Measurements from ENCODE around the gene MYADML2.

MYADML2 gene

GRCh38 chr17:81907219-81908145 lies 39.6 kb downstream of the MYADML2 start:
- Histone ChIP-seq H3K4me3 (ENCODE audit: low read depth in 1 of 2, low read length in 2 of 2) (no peak overlapping the region), H3K27ac (ENCODE audit: low read depth, low read length) (no peak overlapping the region), H3K9me3 (ENCODE audit: control insufficient read depth in 1 of 2, low read length in 2 of 2) (no peaks in the 10 kb centered on the region), H3K27me3 (ENCODE audit: control insufficient read depth in 1 of 2, insufficient read depth in 2 of 2, low read length in 2 of 2) (no peaks in the 10 kb centered on the region), H3K36me3 (ENCODE audit: control insufficient read depth in 1 of 2, insufficient read depth in 2 of 2, low read length in 2 of 2) (peaks cover 27 to 59% of the 10 kb centered on the region in 2 donors), H3K9ac (ENCODE audit: low read depth in 1 of 2, low read length in 2 of 2) (no peak overlapping the region), H3K4me1 (ENCODE audit: control insufficient read depth in 1 of 2, insufficient read depth in 2 of 2, low read length in 2 of 2) (peaks cover 15 to 22% of the 10 kb centered on the region in 2 donors)

DNA sequence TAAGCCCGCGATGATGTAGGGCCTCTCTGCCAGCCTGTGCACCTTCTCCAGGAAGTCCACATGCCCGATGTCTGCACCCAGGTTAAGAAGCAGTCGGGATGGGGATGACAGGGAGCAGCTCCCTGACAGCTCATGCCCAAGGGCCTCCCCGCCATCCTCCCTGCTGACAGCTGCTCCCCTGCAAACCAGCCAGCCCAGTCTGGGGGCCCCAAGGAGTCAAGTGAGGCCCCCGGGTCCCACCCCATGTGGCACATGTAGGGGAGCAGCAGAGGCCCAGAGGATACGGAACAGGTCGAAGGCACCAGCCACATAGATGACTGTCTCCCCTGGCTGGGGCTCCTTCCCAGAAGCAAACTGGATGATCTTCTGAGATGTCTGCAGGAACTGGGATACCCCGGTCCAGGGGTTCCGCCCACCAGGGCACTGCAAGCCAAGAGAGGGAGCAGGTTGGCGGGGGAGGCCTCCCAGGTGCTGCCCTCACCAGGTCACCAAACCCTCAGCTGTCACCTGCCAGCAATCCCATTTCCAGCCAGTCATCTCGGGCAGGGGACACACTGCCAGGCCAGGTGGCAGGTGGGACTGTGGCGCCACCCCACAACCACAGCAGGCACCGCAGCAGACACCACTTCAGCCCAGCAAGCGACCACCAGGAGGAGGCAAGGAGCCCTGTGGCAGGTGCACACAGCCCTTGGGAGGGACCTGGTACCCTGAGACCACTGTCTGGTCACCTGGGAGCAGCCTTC lies 40.4 kb downstream of the MYADML2 start:
- Histone ChIP-seq H3K27me3 (ENCODE audit: control insufficient read depth in 1 of 2, insufficient read depth in 2 of 2, low read length in 2 of 2) (no peaks in the 10 kb centered on the region), H3K36me3 (ENCODE audit: control insufficient read depth in 1 of 2, insufficient read depth in 2 of 2, low read length in 2 of 2) (peaks cover 24 to 53% of the 10 kb centered on the region in 2 donors), H3K27ac (ENCODE audit: low read depth, low read length) (no peak overlapping the region)

DNA sequence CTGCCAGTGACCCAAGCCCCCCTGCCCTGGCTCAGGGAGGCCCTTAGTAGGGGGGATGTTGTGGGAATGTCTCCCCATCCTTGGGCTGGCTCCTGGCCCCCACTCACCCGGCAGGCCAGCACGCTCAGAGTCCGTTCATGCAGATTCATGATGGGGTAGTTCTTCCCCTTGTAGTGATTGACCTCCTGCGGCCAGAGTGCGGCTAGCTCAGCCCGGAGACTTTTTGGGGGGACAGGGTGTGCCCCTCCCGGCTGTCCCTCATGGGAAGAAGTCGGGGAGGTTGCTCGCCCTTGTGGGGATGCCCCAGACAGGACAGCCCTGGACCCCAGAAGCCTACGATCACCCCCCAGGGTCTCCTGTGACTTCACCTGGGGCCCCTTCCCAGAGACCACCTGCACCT lies 41.0 kb downstream of the MYADML2 start:
- Histone ChIP-seq H3K27me3 (ENCODE audit: control insufficient read depth in 1 of 2, insufficient read depth in 2 of 2, low read length in 2 of 2) (no peaks in the 10 kb centered on the region), H3K27ac (ENCODE audit: low read depth, low read length) (no peak overlapping the region), H3K4me3 (ENCODE audit: low read depth in 1 of 2, low read length in 2 of 2) (no peak overlapping the region), H3K9me3 (ENCODE audit: control insufficient read depth in 1 of 2, low read length in 2 of 2) (no peaks in the 10 kb centered on the region), H3K36me3 (ENCODE audit: control insufficient read depth in 1 of 2, insufficient read depth in 2 of 2, low read length in 2 of 2) (peaks cover 24 to 53% of the 10 kb centered on the region in 2 donors), H3K4me1 (ENCODE audit: control insufficient read depth in 1 of 2, insufficient read depth in 2 of 2, low read length in 2 of 2) (peaks cover 19 to 30% of the 10 kb centered on the region in 2 donors), H3K9ac (ENCODE audit: low read depth in 1 of 2, low read length in 2 of 2) (no peak overlapping the region)

More for the DNA sequence above, 40.4 kb downstream of the MYADML2 start:
- Histone ChIP-seq H3K9ac (ENCODE audit: low read depth in 1 of 2, low read length in 2 of 2) (no peak overlapping the region), H3K4me1 (ENCODE audit: control insufficient read depth in 1 of 2, insufficient read depth in 2 of 2, low read length in 2 of 2) (peaks cover 17 to 25% of the 10 kb centered on the region in 2 donors), H3K4me3 (ENCODE audit: low read depth in 1 of 2, low read length in 2 of 2) (no peak overlapping the region), H3K9me3 (ENCODE audit: control insufficient read depth in 1 of 2, low read length in 2 of 2) (no peaks in the 10 kb centered on the region)

- H3K4me3 ChIP-seq (ENCODE audit: low read depth in 1 of 2, low read length in 2 of 2): no peak overlapping the region
- H3K36me3 ChIP-seq (ENCODE audit: control insufficient read depth in 1 of 2, insufficient read depth in 2 of 2, low read length in 2 of 2): peaks cover 25 to 54% of the 10 kb centered on the region in 2 donors
- no peak overlapping the region for H3K27ac ChIP-seq (ENCODE audit: low read depth, low read length)
- no peaks in the 10 kb centered on the region for H3K27me3 ChIP-seq (ENCODE audit: control insufficient read depth in 1 of 2, insufficient read depth in 2 of 2, low read length in 2 of 2)
- H3K9me3 ChIP-seq (ENCODE audit: control insufficient read depth in 1 of 2, low read length in 2 of 2): no peaks in the 10 kb centered on the region
- no peak overlapping the region for H3K9ac ChIP-seq (ENCODE audit: low read depth in 1 of 2, low read length in 2 of 2)
- H3K4me1 ChIP-seq (ENCODE audit: control insufficient read depth in 1 of 2, insufficient read depth in 2 of 2, low read length in 2 of 2): peaks cover 18 to 28% of the 10 kb centered on the region in 2 donors
These were observed 41.6 kb downstream of the MYADML2 start for GRCh38 chr17:81905424-81905875.

DNA sequence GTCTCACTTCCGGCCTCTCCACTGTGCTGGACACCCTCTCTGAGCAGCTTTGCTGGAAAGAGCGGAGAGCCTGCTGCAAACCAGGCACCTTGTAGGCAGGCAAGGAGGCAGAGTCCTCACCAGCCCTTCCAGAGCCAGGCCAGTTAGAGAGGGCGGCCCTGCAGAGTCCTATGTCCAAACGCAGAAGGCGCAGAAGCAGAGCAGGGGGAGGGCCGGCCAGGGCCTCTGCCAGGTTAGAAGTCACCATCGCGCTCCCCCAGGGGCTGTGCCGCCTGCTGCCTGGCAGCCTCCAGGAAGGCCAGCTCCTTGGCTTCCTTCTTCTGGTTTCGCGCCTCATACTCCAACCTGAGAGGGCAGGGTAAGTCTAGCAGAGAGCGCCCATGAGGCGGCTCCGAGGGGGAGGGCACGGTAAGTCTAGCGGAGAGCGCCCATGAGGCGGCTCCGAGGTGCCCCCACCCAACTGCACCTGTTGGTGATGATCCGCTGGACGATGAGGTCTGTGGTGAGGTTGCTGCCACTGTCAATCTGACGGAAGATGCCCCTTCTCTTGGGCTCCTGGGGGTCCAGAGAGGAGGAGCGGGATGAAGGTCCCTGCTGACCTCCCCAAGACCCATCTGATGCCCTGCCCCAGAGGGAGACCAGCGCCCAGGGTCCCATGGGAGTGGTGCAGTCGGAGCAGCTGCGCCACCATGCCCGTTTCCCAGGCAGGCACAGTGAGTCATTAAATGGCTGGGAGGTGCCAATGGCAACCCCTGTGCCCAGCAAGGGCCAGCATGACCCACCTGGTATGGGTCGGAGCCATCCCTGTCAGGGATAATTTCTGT lies 42.2 kb downstream of the MYADML2 start:
- H3K27ac ChIP-seq (ENCODE audit: low read depth, low read length): no peak overlapping the region
- H3K4me3 ChIP-seq (ENCODE audit: low read depth in 1 of 2, low read length in 2 of 2): no peak overlapping the region
- peaks cover 11 to 22% of the 10 kb centered on the region in 2 donors for H3K4me1 ChIP-seq (ENCODE audit: control insufficient read depth in 1 of 2, insufficient read depth in 2 of 2, low read length in 2 of 2)
- H3K36me3 ChIP-seq (ENCODE audit: control insufficient read depth in 1 of 2, insufficient read depth in 2 of 2, low read length in 2 of 2): peaks cover 30 to 60% of the 10 kb centered on the region in 2 donors
- no peaks in the 10 kb centered on the region for H3K27me3 ChIP-seq (ENCODE audit: control insufficient read depth in 1 of 2, insufficient read depth in 2 of 2, low read length in 2 of 2)
- H3K9me3 ChIP-seq (ENCODE audit: control insufficient read depth in 1 of 2, low read length in 2 of 2): no peaks in the 10 kb centered on the region
- no peak overlapping the region for H3K9ac ChIP-seq (ENCODE audit: low read depth in 1 of 2, low read length in 2 of 2)

DNA sequence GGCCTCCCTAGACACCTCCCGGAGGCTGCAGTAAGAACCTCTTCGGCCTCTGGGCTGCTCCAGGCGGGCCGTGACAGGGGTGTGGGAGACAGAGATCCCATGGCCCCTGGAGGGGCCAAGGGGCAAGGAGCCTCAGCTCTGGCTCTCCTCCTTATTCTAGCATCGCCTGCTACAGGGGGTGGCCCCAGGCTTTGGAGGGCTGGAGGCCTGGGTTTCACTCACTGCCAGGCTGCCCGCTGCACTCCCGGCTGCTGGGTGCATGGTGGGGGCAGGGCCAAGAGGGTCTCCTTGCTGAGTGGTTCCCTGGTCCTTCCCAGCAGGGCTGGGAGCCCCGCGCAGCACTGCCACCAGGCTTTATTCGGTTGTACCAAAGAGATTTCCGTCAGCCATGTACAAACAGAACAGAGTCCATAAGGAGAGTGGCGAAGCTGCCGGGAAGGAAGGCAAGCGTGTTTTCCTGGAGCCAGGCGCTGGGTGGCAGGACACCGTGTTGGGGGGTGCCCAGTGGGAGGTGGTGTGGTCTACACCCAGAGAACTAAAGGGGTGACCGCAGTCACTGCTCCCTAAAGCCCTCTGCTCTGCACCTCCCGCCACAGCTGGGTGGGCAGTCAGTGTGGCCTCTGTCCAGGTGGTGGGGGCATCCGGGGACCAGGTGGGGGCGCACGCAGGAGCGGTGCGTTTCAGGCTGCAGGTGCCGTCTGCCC lies 43.0 kb downstream of the MYADML2 start:
- H3K36me3 ChIP-seq (ENCODE audit: control insufficient read depth in 1 of 2, insufficient read depth in 2 of 2, low read length in 2 of 2): peaks cover 28 to 63% of the 10 kb centered on the region in 2 donors
- H3K4me1 ChIP-seq (ENCODE audit: control insufficient read depth in 1 of 2, insufficient read depth in 2 of 2, low read length in 2 of 2): peaks cover 4 to 14% of the 10 kb centered on the region in 2 donors
- no peak overlapping the region for H3K4me3 ChIP-seq (ENCODE audit: low read depth in 1 of 2, low read length in 2 of 2)
- no peaks in the 10 kb centered on the region for H3K27me3 ChIP-seq (ENCODE audit: control insufficient read depth in 1 of 2, insufficient read depth in 2 of 2, low read length in 2 of 2)
- no peak overlapping the region for H3K27ac ChIP-seq (ENCODE audit: low read depth, low read length)
- H3K9ac ChIP-seq (ENCODE audit: low read depth in 1 of 2, low read length in 2 of 2): no peak overlapping the region
- no peaks in the 10 kb centered on the region for H3K9me3 ChIP-seq (ENCODE audit: control insufficient read depth in 1 of 2, low read length in 2 of 2)

- Histone ChIP-seq H3K27ac (ENCODE audit: low read depth, low read length) (no peak overlapping the region), H3K4me1 (ENCODE audit: control insufficient read depth in 1 of 2, insufficient read depth in 2 of 2, low read length in 2 of 2) (peaks cover 4 to 14% of the 10 kb centered on the region in 2 donors), H3K9me3 (ENCODE audit: control insufficient read depth in 1 of 2, low read length in 2 of 2) (no peaks in the 10 kb centered on the region), H3K27me3 (ENCODE audit: control insufficient read depth in 1 of 2, insufficient read depth in 2 of 2, low read length in 2 of 2) (no peaks in the 10 kb centered on the region), H3K4me3 (ENCODE audit: low read depth in 1 of 2, low read length in 2 of 2) (no peak overlapping the region), H3K9ac (ENCODE audit: low read depth in 1 of 2, low read length in 2 of 2) (no peak overlapping the region), H3K36me3 (ENCODE audit: control insufficient read depth in 1 of 2, insufficient read depth in 2 of 2, low read length in 2 of 2) (peaks cover 22 to 68% of the 10 kb centered on the region in 2 donors)
These were observed 43.6 kb downstream of the MYADML2 start for GRCh38 chr17:81903415-81903831.

- Histone ChIP-seq H3K9ac (ENCODE audit: low read depth in 1 of 2, low read length in 2 of 2) (no peak overlapping the region), H3K27ac (ENCODE audit: low read depth, low read length) (no peak overlapping the region), H3K4me1 (ENCODE audit: control insufficient read depth in 1 of 2, insufficient read depth in 2 of 2, low read length in 2 of 2) (peaks cover 4 to 14% of the 10 kb centered on the region in 2 donors), H3K27me3 (ENCODE audit: control insufficient read depth in 1 of 2, insufficient read depth in 2 of 2, low read length in 2 of 2) (no peaks in the 10 kb centered on the region), H3K36me3 (ENCODE audit: control insufficient read depth in 1 of 2, insufficient read depth in 2 of 2, low read length in 2 of 2) (peaks cover 23 to 68% of the 10 kb centered on the region in 2 donors), H3K4me3 (ENCODE audit: low read depth in 1 of 2, low read length in 2 of 2) (no peak overlapping the region), H3K9me3 (ENCODE audit: control insufficient read depth in 1 of 2, low read length in 2 of 2) (no peaks in the 10 kb centered on the region)
These were observed 44.2 kb downstream of the MYADML2 start for GRCh38 chr17:81902653-81903414.

Measured in duodenal mucosa (tissue), 2 donors.